ENCODE results near the gene VSIR. TPM values are rescaled to one million over a fixed set of nuclear protein-coding genes. Genes with fewer than 3 reads are reported as not detected.

VSIR gene
- total RNA-seq, 1 experiment from 2014 or later: 18.5 TPM

DNA sequence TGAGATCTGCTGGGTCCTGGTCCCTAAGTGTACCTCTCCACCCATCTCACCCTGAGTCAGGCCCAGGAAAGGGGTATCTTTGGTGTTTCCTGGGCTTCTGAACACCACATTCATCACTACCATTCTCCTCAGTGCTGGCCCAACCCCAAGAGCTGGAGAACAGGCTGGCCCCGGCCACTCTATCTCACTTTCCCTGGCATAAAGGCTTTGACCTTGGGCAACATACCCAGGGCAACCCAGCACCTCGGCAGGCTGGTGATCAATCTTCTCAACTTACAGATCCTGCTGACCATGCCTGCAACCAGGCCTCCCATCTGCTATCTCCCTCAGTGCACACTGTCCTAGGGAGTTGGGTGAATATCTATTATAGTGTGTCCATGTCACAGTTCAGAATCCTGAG lies 2.1 kb downstream of the VSIR start (continued):
- TF ChIP-seq JUND (IDR thresholded peaks at IDR 0.05): no peak

DNA sequence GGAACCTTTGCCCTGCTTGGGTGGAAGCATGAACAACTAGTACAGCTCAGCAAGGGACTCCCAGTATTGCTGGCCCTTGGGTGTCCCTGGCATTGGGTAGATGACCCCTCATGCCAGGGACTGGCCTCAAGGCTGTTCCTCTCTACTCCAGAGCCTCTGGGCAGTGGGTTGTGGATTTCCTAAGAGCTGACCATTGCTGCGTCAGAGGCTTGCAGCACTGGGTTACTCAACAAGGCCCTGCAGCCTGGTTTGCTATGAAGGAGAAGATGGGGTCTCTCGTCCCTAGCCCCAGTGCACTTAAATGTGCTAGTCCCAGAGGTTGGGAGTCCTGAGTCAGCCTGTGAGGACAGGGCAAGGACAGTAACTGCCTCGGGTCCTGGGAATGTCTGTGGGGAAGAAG lies 2.5 kb downstream of the VSIR start:
- no peak overlapping the region for H2AFZ ChIP-seq (ENCODE audit: low read depth, low read length, poor library complexity, severe bottlenecking)
- intact Hi-C loops (cut with micrococcal nuclease): loop anchor here (5.0 kb wide), 1 partner anchor 73 kb away; no protein-coding TSS in a partner anchor
- DNase-seq (ENCODE audit: low read depth, low spot score) (no peak), ATAC-seq (no peak)
- no peaks in the 10 kb centered on the region for H3K9me3 ChIP-seq (ENCODE audit: control insufficient read depth in 1 of 2, insufficient read depth in 1 of 2, low read depth in 1 of 2, low read length in 2 of 2)
- no peak for TF ChIP-seq CEBPB (IDR thresholded peaks at IDR 0.05; ENCODE audit: low read depth)
- TF ChIP-seq, protein P1, sequence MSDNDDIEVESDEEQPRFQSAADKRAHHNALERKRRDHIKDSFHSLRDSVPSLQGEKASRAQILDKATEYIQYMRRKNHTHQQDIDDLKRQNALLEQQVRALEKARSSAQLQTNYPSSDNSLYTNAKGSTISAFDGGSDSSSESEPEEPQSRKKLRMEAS (IDR thresholded peaks at IDR 0.05): no peak
- no peak for TF ChIP-seq SRF (IDR thresholded peaks at IDR 0.05; ENCODE audit: low read depth)
- TF ChIP-seq, protein P2, sequence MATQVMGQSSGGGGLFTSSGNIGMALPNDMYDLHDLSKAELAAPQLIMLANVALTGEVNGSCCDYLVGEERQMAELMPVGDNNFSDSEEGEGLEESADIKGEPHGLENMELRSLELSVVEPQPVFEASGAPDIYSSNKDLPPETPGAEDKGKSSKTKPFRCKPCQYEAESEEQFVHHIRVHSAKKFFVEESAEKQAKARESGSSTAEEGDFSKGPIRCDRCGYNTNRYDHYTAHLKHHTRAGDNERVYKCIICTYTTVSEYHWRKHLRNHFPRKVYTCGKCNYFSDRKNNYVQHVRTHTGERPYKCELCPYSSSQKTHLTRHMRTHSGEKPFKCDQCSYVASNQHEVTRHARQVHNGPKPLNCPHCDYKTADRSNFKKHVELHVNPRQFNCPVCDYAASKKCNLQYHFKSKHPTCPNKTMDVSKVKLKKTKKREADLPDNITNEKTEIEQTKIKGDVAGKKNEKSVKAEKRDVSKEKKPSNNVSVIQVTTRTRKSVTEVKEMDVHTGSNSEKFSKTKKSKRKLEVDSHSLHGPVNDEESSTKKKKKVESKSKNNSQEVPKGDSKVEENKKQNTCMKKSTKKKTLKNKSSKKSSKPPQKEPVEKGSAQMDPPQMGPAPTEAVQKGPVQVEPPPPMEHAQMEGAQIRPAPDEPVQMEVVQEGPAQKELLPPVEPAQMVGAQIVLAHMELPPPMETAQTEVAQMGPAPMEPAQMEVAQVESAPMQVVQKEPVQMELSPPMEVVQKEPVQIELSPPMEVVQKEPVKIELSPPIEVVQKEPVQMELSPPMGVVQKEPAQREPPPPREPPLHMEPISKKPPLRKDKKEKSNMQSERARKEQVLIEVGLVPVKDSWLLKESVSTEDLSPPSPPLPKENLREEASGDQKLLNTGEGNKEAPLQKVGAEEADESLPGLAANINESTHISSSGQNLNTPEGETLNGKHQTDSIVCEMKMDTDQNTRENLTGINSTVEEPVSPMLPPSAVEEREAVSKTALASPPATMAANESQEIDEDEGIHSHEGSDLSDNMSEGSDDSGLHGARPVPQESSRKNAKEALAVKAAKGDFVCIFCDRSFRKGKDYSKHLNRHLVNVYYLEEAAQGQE (IDR thresholded peaks at IDR 0.05; ENCODE audit: low read depth): no peak
- no peak for TF ChIP-seq TCF7L2 (IDR thresholded peaks at IDR 0.05; ENCODE audit: borderline replicate concordance, extremely low read depth, insufficient read depth, insufficient read length)
- TF ChIP-seq ZNF274 (IDR thresholded peaks at IDR 0.05; ENCODE audit: low read depth, low read length): no peak
- no peak for TF ChIP-seq POLR2A (IDR thresholded peaks at IDR 0.05; ENCODE audit: borderline replicate concordance, extremely low read depth, insufficient read depth, insufficient read length)
- peaks cover 71 to 90% of the 10 kb centered on the region in 2 experiments for H3K4me1 ChIP-seq (ENCODE audit: control insufficient read depth in 1 of 2, insufficient read depth in 2 of 2, low read length in 2 of 2)
- no TSS peak for BruUV-seq (replicated peaks)
- no peaks in the 10 kb centered on the region for H3K27me3 ChIP-seq (ENCODE audit: insufficient read depth, low read length)
- ChIA-PET POLR2A (no interaction called here), RAD21 (ENCODE audit: low non-redundant PET in 1 of 2, low total read pairs in 2 of 2, uncharacterized antibody in 2 of 2, unreplicated experiment in 2 of 2) (no interaction called here), CTCF (no interaction called here)
- 0 out of 2 replicates have a peak overlapping the region, but pooled peaks have one; percentile 85 for H3K4me2 ChIP-seq (ENCODE audit: low read length)
- no peaks in the 10 kb centered on the region for H3K9me2 ChIP-seq (ENCODE audit: insufficient read depth)
- no peaks in the 10 kb centered on the region for H3K36me3 ChIP-seq (ENCODE audit: control insufficient read depth in 1 of 2, insufficient read depth in 2 of 2, low read length in 2 of 2)
- H3K79me2 ChIP-seq (ENCODE audit: insufficient read depth, low read length): 0 out of 2 replicates have a peak, but pooled peaks cover 1% of the 10 kb centered on the region
- H3K4me3 ChIP-seq (replicated peaks in 1 of 2; ENCODE audit: low read depth in 1 of 2, low read length in 2 of 2): no peak overlapping the region
- H3K27ac ChIP-seq (ENCODE audit: low read depth, low read length): no peak overlapping the region
- no peaks in the 10 kb centered on the region for H4K20me1 ChIP-seq (ENCODE audit: insufficient read depth)
- H3K9ac ChIP-seq (ENCODE audit: low read length): no peak overlapping the region

All from HCT116 (cell line).